Pulmonary artery endothelial cell (primary cell): ENCODE data around the gene MT1B. TPM values are rescaled to one million over a fixed set of nuclear protein-coding genes. Genes with fewer than 3 reads are reported as not detected.
"Not testable (repeated sequence)": the region's sequence is repeated elsewhere in the genome, so short reads cannot be mapped to it uniquely, and the experiment has no call there.

Source experiments
- DNase-seq: peaks from one replicate; pipeline ENCODE4 v3.0.0-alpha.2; 2011; ENCODE audit warnings: low read depth, low spot score
- total RNA-seq: library from RNA; depleted of rRNA; stranded (reverse); fragments of >200 nt; gene quantifications from 2 replicates; pipeline ENCODE4 v1.2.3, GENCODE V29; 2014

The MT1B gene
- total RNA-seq, 1 donor from 2014 or later, result not detected

DNA sequence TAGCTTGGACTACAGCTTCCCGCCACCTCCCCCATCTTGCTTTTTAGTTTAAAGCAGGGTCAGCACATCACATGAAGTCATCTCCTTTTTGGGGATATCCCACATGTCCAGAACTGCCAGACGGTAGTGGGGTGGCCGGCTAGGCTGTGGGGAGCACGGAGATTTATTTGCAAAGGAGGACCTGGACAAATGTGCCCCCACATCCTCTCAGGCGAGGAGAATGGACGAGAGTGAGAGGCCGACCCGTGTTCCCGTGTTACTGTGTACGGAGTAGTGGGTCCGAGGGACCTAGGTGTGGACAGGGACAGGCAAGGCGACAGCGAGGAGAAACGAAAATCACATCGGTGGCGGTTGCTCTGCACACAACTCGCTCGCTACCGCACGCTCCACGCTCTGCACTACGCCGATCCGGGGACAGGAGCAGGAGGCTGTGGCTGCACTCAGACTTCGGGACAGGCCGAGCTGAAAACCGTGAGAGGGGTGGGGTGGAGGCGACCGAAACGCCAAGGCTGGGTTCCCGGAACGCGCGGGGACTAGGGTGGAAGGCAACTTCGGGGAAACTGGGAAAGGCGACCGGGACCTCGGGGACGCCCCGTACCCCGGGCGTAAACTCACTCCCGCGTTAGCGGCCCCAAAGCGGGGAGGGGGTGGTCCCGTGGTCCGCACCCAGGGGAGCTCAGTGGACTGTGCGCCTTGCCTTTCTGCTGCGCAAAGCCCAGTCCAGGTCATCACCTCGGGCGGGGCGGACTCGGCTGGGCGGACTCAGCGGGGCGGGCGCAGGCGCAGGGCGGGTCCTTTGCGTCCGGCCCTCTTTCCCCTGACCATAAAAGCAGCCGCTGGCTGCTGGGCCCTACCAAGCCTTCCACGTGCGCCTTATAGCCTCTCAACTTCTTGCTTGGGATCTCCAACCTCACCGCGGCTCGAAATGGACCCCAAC, 13.6 kb upstream of the MT1B start, which contains the start of gene MT1A:
Gene MT1A, plus strand, starts transcription at position 853 of the 937 bp plus-strand sequence. Its CDS starts 73 bp downstream, at position 926.
- no peak for DNase-seq

- DNase-seq, result no peak
Measured at GRCh38 chr16:56639045-56639444, 12.6 kb upstream of the MT1B start.

- DNase-seq, result no peak
Measured at GRCh38 chr16:56640076-56640475, 11.6 kb upstream of the MT1B start.

- DNase-seq, result no peak
Measured at GRCh38 chr16:56641166-56641565, 10.5 kb upstream of the MT1B start.

GRCh38 chr16:56643080-56643778, 8.5 kb upstream of the MT1B start:
- no peak for DNase-seq

- no peak for DNase-seq
Measured at GRCh38 chr16:56643833-56644232, 7.9 kb upstream of the MT1B start.

- no peak for DNase-seq
Measured at GRCh38 chr16:56645311-56645710, 6.4 kb upstream of the MT1B start.

DNA sequence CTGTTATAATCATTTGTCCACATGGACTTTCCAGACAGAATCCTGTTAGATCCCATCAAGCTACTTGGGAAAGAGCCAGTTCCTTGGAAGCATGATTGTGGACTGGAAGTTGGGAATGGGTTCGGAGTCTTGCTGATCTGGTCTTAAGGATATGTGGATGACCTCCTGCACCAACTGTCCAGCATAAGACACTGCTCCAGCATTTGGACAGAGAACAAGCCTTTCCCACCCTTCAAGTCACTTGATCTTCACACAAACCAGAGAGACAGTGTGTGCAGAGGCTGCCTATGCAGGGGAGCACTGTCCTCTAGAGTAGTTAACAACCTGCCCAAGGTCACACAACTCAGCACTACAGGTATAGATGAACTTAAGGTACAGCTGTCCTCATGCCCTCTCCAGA, 5.8 kb upstream of the MT1B start:
- DNase-seq, result no peak

GRCh38 chr16:56647641-56648431, 3.9 kb upstream of the MT1B start:
- DNase-seq, result no peak

GRCh38 chr16:56649271-56649670, 2.4 kb upstream of the MT1B start:
- DNase-seq, result no peak

DNA sequence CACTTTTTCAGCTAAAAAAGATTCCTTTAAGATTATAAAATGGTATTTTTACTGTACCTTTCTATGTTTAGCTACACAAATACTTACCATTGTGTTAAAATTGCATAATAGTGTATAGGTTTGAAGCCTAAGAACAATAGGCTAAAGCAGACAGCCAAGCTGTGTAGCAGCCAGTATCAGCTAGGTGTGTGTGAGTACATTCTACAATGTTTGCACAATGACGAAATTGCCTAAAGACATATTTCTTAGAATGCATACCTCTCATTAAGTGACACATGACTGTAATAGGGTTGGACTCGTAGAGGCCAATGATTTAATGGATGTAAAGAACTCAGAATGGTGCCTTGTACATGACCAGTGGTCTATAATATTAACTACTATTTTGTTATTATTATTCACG, 1.9 kb upstream of the MT1B start:
- DNase-seq, result no peak

DNA sequence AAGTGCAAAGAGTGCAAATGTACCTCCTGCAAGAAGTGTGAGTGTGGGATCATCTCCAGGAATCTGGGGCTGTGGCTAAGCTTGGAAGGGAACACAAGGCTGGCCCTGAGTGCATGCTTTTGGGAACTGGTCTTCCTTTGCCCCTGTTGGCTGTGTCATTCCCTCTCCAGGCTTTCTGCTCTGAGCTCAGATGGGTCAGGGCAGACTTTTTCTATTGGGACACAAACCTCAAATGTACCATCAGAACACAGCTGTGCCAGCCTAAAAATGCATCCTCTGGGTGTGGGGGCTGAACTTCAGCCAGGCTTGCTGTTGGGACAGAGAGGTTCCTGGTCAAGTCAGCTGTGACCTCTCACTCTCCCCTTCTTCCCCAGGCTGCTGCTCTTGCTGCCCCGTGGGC, 914 bp downstream of the MT1B start:
- DNase-seq, result no peak

DNA sequence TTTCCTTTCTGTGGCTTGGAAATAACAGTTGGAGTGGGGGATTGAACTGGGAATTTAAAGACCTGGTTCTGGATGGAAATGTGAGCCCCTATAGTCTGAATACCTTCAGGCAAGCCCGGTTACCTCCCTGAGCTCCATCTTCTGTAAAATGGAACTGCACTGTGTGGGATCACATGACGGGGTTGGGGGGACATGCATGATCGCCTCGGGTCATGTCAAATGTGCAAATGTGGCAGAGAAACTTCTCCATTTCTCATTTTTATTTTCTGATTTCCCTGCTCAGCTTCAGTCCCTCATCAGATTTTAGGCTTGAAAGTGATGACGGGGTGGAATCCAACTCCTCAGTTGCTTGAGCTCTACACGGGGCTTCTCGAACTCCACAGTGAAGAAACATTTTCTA, 1.5 kb downstream of the MT1B start:
- no peak for DNase-seq

GRCh38 chr16:56657555-56658326, 6.1 kb downstream of the MT1B start, which contains the start of gene MT1F:
MT1F (plus strand) TSS chr16:56657959; CDS start chr16:56658059, 100 bp downstream.
- no peak for DNase-seq

- DNase-seq, result no peak
Measured at GRCh38 chr16:56658327-56658875, 6.7 kb downstream of the MT1B start.

DNA sequence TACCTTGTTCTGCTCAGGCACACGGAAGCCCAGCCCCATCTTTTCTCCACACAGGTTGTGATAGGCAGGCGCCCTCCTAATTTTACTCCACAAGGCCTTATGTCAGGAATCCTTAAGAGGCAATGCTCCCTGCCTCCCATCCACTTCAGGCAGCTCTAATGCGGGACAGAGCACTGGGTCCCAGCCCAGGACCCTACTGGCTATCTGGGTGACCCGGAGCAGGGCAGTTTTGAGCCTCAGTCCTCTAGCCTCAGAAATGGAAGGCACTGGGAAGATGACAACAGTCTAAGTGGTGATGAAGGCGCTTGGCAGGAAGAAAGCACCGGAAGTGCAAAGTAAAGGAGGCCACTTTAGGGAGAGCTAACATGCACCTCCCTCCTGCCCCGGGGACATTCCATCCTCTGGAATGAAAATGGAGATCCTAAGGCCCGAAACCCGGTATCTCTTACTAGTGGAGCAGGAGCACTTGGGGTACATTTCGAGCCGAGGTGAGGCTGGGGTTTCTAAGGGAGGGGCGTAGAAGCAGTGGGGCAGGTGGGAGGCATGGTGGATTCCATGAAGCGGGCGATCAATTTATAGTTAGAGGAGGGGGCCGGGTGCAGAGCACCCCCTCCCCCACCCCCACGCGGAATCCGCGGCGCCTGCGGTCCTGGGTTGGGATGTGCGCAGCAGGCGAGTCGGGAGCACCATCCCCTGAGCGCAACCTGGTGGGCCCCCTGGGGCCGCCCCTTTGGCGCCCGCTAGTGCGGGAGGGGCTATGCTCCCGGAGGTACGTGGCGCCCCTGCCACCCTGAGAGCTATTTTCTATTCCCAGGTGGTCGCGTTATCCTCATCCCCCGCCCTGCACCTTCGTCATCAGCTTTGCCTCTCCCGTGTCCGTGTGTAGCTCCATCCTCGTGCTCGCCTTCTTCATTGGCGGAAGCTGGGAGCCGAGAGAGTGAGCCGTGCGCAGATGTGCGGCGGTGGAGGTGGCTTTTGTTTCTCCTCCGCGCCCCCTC, 11.0 kb downstream of the MT1B start:
- no peak for DNase-seq

DNA sequence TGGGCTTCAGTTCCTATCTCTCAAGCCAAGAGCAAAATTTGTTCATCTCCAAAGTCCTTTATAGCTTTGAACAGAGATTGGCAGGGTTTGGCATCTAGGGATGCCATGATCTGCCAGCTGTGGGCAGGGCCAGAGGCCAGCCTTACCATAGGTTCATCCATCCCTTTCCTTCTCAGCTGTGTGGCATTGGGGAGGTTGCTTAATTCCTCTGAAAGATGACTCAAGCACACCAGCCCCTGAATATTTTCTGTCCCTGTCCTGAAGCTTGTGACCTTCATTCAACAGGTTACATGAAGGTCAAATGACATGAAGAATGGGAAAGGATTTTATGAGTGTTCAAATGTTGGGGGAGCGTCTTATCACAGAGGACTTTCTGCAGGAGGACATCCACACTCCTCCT, 12.8 kb downstream of the MT1B start:
- DNase-seq, result no peak

- not testable (repeated sequence) for DNase-seq
Measured at GRCh38 chr16:56665286-56666261, 13.9 kb downstream of the MT1B start.
